ENCODE measurements around the gene NONO. TPM values are rescaled to one million over a fixed set of nuclear protein-coding genes. Genes with fewer than 3 reads are reported as not detected.

Gene NONO
- total and polyA plus RNA-seq, 2 experiments from 2014 or later, result 342 to 656 TPM

- no peak for TF ChIP-seq ZNF114 (CRISPR knock-in tag; IDR thresholded peaks at IDR 0.05)
Measured at GRCh38 chrX:71252221-71252620, 31.2 kb upstream of the NONO start (continued).

GRCh38 chrX:71253253-71254091 lies 30.0 kb upstream of the NONO start:
- peak; percentile 19 for ATAC-seq
- H3K27ac ChIP-seq (ENCODE audit: low read depth), result peak overlapping the region; percentile 88; the same call in 1 of the 2 replicates

GRCh38 chrX:71254092-71254963 lies 29.1 kb upstream of the NONO start, which contains the start of gene ZMYM3:
ZMYM3 (minus strand) TSS chrX:71254140; CDS start chrX:71253255, 885 bp downstream.
- H3K4me3 Mint-ChIP-seq, result peak within 1 kb of the TSS; percentile 92
- H3K27ac Mint-ChIP-seq, result peak within 1 kb of the TSS; percentile 97
- H2AFZ ChIP-seq, result no peak within 1 kb of the TSS
- H4K20me1 ChIP-seq (replicated peaks; ENCODE audit: insufficient read depth), result no peaks in the 10 kb centered on the region; the same call in 1 of the 2 replicates
- H3K79me2 ChIP-seq (replicated peaks; ENCODE audit: insufficient read depth), result peaks cover 16% of the 10 kb centered on the region
- peaks cover 5% of the 10 kb centered on the region for H3K27me3 Mint-ChIP-seq (ENCODE audit: insufficient read depth, low read depth, poor library complexity)
- no peaks in the 10 kb centered on the region for H3K9me2 ChIP-seq (ENCODE audit: insufficient read depth)
- DNase-seq (ENCODE audit: low spot score) (peak; percentile 85), ATAC-seq (peak; percentile 80)
- peaks cover 19% of the 10 kb centered on the region for H3K36me3 Mint-ChIP-seq (ENCODE audit: low read depth)
- H3K27ac ChIP-seq (ENCODE audit: low read depth), result peak within 1 kb of the TSS; percentile 88
- peak within 1 kb of the TSS; percentile 84 for H3K4me2 ChIP-seq
- no peaks in the 10 kb centered on the region; the same call in 1 of the 2 replicates for H3K36me3 ChIP-seq (ENCODE audit: insufficient read depth)
- peaks cover 10% of the 10 kb centered on the region for H3K4me1 ChIP-seq (ENCODE audit: insufficient read depth)
- no peaks in the 10 kb centered on the region for H3F3A ChIP-seq (replicated peaks; ENCODE audit: low read depth)
- H3K4me3 ChIP-seq, result peak within 1 kb of the TSS; percentile 89
- H3K27me3 ChIP-seq (ENCODE audit: insufficient read depth), result no peaks in the 10 kb centered on the region
- no peaks in the 10 kb centered on the region for H3K9me3 Mint-ChIP-seq
- peaks cover 20% of the 10 kb centered on the region for H3K4me1 Mint-ChIP-seq
- TF ChIP-seq JUNB (IDR thresholded peaks at IDR 0.05; ENCODE audit: unreplicated experiment) (no peak), CREB1 (CRISPR knock-in tag; IDR thresholded peaks at IDR 0.05; ENCODE audit: low read depth) (no peak), CTCF (conservative IDR thresholded peaks at IDR 0.05; ENCODE audit: low read depth in 2 of 2) (no peak), ZNF114 (CRISPR knock-in tag; IDR thresholded peaks at IDR 0.05) (no peak), EZH2phosphoT487 (IDR thresholded peaks at IDR 0.05; ENCODE audit: unreplicated experiment) (no peak), ZNF331 (CRISPR knock-in tag; IDR thresholded peaks at IDR 0.05; ENCODE audit: low read depth) (no peak), REST (IDR thresholded peaks at IDR 0.05; ENCODE audit: unreplicated experiment) (no peak)

More at GRCh38 chrX:71253253-71254091, 30.0 kb upstream of the NONO start:
- no peaks in the 10 kb centered on the region; the same call in 1 of the 2 replicates for H3K36me3 ChIP-seq (ENCODE audit: insufficient read depth)
- no peak overlapping the region for H2AFZ ChIP-seq
- peaks cover 16% of the 10 kb centered on the region for H3K79me2 ChIP-seq (replicated peaks; ENCODE audit: insufficient read depth)
- peak overlapping the region; percentile 84 for H3K4me2 ChIP-seq
- H3K4me3 ChIP-seq, result peak overlapping the region; percentile 89
- Mint-ChIP-seq H3K4me1 (peaks cover 20% of the 10 kb centered on the region), H3K9me3 (no peaks in the 10 kb centered on the region), H3K36me3 (ENCODE audit: low read depth) (peaks cover 28% of the 10 kb centered on the region), H3K4me3 (peak overlapping the region; percentile 92), H3K27ac (peak overlapping the region; percentile 97), H3K27me3 (ENCODE audit: insufficient read depth, low read depth, poor library complexity) (peaks cover 5% of the 10 kb centered on the region)
- H4K20me1 ChIP-seq (replicated peaks; ENCODE audit: insufficient read depth), result no peaks in the 10 kb centered on the region; the same call in 1 of the 2 replicates
- peak; percentile 55 for DNase-seq (ENCODE audit: low spot score)
- no peaks in the 10 kb centered on the region for H3F3A ChIP-seq (replicated peaks; ENCODE audit: low read depth)
- TF ChIP-seq CTCF (conservative IDR thresholded peaks at IDR 0.05; ENCODE audit: low read depth in 2 of 2) (peak; percentile 30 to 49; a peak in 3 of 4 replicates), POLR2AphosphoS5 (IDR thresholded peaks at IDR 0.05; ENCODE audit: low read depth) (0 out of 2 replicates have a peak, but pooled peaks have one; percentile 34), EZH2phosphoT487 (IDR thresholded peaks at IDR 0.05; ENCODE audit: unreplicated experiment) (no peak), EZH2 (IDR thresholded peaks at IDR 0.05; ENCODE audit: low read depth, unreplicated experiment) (no peak)
- H3K4me1 ChIP-seq (ENCODE audit: insufficient read depth), result peaks cover 10% of the 10 kb centered on the region
- H3K27me3 ChIP-seq (ENCODE audit: insufficient read depth), result no peaks in the 10 kb centered on the region
- H3K9me2 ChIP-seq (ENCODE audit: insufficient read depth), result no peaks in the 10 kb centered on the region

All from GM23338 (cell line).